Uterus (tissue), 2 donors: ENCODE results near the gene KLC4.

Source experiments
- CTCF ChIP-seq, 4 experiments: fragments of 200-600 bp in 2 of 4; fragments of 450-650 bp in 2 of 4; sonication (generic) in 2 of 4; IDR thresholded peaks; one replicate each; pipeline ENCODE4 v1.5.1; 2016 to 2019; ENCODE audit warnings: antibody characterized with exemption in 4 of 4, mild to moderate bottlenecking in 2 of 4, moderate library complexity in 1 of 4
- POLR2A ChIP-seq, 2 donors: fragments of 450-650 bp; IDR thresholded peaks; one replicate each; pipeline ENCODE4 v1.6.1; 2016; ENCODE audit warnings: antibody characterized with exemption in 2 of 2, mild to moderate bottlenecking in 1 of 2, moderate library complexity in 1 of 2

- TF ChIP-seq POLR2A (IDR thresholded peaks at IDR 0.05) (no peak), CTCF (IDR thresholded peaks at IDR 0.05) (no peak)
These were observed 900 bp upstream of the KLC4 start for GRCh38 chr6:43058531-43058930.
